HTR-8/SVneo (cell line): ENCODE results near the gene PADI2.
A peak's percentile ranks its signal among the peaks of the same experiment; 100 is the strongest.

Experiments used
- DNase-seq: peaks from one replicate; pipeline ENCODE4 v3.0.0; 2011; ENCODE audit warnings: low spot score, mixed read lengths; ENCODE audit not compliant: insufficient read length
- FAIRE-seq: peaks from 2 replicates; lab custom pipeline; 2011; peaks lifted over from hg19 to GRCh38; lab: Jason Lieb, UNC

The PADI2 gene

DNA sequence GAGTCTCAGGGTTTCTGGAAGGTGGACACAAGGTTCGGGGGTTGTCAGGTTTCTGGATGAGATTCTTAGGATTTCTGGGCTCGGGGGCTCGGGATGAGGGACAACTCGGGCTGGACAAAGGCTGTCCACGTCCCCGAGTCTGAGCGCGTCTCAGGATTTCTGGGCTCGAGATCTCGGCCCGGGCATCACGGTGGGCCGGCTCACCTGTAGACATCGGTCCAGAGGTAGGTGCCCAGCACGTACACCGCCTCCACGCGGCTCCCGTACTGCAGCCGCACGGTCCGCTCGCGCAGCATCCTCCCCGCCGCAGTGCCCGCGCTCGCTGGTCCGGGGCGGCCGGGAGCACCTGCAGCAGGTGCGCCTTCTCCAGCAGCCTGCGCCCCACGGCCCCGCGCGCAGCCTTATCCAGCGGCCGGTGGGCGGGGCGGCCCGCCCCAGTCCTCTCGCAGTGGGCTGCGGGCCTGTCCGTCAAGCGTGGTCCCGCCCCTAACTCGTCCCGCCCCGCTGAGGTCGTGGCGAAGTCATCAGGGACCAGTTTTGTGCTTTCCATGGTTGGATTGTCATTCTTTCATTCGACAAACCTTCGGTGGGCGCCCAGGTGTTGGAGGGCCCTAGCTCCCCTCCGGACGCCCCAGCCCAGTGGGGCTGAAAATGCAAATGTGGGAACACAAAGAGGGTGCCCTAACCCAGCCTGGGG is at the start of gene PADI2:
Gene PADI2, minus strand, starts transcription at position 376 of the 697 bp plus-strand sequence. Its CDS starts 80 bp downstream, at position 296.
- peak; percentile 26 for FAIRE-seq
- DNase-seq, result peak; percentile 53

DNA sequence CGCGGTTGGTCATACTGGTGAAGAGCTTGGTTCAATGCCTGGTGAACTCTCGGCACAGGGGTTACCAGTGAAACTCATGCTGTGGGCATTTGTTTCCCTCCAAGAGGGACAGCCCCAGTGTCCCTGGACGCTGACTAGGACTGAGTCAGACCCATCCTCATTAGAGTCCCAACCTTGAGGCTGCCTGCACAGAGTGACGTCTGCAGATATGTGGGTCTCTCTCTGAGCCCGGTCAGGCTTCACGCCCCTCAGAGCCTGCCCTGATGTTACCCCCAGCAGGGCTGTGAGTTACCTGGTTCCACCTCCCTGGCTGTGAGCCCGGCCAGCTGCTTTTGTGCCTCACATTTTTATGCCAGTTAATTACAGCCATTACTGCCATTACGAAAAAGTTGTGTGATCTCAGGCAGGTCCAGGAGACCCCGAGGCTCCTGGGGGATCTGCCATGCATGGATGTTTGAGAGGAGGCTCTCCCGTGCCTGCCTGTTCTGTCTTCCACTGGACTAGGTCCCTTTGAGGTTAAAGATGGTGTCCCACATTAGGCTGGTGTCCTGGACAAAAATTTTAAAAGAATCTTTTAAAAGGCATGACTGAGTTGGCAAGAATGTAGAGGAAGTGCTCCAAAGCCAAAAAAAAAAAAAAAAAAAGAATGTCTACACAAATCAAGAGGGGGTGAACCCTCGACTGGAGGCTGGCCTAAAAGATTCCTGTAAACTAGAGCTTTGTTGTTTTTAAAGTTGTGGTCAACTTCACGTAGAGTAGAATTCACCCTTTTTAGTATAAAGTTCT is 49.0 kb upstream of the PADI2 start:
- FAIRE-seq (no peak), DNase-seq (peak; percentile 64)

DNA sequence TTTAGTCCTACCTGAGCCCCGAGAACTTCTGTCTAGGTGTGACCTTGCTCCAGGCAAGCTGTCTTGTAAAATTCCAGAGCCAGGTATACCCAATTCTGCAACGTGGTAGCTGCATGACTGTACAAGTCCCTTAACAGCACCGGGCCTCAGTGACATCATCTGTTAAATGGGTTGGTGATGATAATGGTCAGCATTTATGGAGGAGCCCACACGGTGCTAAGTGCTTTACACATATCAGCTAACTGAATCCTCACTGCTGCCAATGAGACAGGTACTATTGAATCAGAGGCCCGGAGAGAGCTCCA is 48.5 kb upstream of the PADI2 start:
- DNase-seq, result no peak
- peak; percentile 80 for FAIRE-seq

DNA sequence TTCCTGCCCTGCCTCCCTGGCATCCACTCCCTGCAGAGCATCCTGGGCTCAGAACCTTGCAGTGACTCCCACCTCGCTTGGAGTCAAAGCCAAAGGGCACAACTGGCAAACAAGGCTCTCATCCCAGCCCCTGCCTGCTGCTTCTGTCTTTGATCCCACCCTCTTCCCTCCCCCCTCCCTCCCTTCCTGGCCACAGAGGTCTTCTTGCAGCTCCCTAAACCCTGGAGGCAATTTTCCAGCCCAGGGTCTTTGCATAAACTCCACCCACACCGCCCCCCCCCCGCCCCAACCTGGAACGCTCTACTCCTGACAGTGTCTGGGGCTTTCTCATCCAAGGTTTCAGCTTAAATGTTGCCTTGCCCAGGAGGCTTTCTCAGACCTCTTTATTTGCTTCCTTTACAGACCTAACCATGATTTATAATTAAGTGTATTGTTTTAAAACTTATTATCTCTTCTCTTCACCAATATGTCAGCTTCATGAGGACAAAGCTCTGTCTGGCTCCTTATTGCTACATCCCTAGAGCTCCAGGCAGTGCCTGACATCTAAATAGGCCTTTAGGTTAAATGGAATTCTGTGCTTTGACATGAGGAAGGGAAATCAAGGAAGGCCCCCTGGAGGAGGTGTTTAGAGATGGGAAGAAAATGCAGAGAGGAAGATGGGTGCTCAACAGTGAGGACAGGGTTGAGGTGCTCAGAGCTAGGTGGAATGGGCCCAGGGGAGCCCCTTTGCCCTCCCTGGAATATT is 48.0 kb upstream of the PADI2 start:
- FAIRE-seq (peak; percentile 46), DNase-seq (peak; percentile 46)

DNA sequence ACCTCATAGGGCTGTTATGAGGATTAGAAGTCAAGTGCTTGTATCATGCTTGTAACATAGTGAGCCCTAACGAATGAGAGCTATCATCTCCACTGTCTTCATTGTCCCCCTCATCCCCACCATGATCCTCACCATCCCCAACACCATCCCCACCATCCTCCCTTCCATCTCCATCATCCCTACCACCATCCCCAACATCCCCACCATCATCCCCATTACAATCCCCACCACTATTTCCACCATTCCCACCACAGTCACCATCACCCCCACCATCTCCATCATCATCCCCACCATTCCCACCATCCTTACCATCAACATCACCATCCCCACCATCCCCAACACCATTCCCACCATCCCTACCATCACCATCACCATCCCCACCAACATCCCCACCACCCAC is 46.6 kb upstream of the PADI2 start:
- DNase-seq (no peak), FAIRE-seq (peak; percentile 51)

DNA sequence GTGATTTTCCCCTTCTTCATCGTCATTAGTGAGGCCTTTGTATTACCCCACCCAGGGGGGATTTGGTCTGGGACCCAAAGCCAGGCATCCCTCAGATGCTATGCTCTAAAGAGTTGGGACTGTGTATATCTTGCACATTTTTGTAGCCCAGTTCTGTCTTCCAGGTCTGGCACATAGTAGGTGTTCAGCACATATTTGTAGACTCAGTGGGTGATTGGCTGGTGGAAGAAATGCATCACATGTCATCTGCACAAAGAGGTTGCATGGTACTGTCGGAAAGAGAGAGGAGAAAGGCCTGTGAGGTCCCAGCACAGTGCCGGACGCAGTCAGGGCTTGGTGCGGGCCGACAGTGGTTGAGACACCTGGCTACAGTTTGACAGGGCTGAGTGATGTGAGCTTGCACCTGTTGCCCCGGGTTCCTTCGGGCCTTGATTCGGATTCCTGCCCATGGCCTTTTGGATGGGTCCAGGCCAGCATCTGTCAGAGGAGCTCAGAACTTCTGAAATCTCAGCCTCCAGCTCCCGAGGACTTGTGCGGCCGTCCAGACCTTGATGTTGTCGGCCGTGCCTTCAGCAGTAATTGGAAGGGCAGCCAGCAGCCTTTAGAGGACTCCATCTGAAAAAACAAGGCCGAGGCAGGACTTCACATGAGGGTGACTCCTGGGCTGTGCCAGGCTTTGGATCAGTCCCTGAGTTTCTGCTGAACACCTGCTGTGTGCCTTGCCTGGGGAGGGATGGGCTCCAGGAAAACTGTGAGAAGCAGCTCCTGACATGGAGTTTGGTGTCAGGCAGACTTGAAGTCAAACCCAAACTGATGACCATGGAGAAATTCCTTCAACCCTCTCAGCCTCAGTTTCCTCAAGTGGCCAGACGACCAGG is 44.8 kb upstream of the PADI2 start:
- DNase-seq, result no peak
- no peak for FAIRE-seq

DNA sequence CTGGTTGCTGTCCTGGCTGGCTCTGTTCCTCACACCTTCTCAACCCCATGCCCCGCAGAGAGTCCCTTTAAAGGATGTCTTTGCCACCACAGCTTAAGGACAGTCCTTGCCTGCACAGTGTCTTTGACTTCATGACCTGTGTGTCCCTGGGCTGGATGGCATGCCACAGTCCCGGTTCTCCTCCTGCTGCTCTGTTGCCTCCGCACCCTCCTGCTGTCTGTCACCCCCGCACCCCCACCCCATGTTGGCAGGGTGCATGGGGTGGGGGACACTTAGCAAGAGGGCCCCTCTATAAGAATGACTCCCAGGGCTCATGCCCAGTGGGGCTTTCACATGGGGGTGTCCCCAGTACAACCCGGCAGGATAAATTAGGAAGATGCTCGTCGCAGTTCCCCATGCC is 44.1 kb upstream of the PADI2 start:
- FAIRE-seq, result peak; percentile 31
- no peak for DNase-seq

DNA sequence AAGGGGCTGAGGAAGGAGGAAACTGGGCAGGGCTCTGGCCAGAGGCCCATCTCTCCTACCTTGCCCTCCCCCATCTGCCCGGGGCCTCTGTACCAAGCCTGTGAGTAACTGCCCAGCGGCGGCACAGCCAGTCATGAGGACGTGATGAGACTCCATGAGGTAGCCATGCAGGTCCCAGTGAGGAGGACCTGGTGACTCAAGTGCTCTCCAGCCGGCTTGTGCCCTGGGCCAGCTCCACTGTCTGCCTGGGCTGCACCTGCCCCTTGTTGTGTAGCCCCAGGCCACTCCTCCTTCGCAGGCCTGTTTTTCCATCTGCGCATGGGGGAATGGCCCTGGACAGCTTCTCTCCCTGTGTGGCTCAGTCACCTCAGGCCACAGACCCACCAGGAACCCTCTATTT is 43.7 kb upstream of the PADI2 start:
- DNase-seq (no peak), FAIRE-seq (no peak)

DNA sequence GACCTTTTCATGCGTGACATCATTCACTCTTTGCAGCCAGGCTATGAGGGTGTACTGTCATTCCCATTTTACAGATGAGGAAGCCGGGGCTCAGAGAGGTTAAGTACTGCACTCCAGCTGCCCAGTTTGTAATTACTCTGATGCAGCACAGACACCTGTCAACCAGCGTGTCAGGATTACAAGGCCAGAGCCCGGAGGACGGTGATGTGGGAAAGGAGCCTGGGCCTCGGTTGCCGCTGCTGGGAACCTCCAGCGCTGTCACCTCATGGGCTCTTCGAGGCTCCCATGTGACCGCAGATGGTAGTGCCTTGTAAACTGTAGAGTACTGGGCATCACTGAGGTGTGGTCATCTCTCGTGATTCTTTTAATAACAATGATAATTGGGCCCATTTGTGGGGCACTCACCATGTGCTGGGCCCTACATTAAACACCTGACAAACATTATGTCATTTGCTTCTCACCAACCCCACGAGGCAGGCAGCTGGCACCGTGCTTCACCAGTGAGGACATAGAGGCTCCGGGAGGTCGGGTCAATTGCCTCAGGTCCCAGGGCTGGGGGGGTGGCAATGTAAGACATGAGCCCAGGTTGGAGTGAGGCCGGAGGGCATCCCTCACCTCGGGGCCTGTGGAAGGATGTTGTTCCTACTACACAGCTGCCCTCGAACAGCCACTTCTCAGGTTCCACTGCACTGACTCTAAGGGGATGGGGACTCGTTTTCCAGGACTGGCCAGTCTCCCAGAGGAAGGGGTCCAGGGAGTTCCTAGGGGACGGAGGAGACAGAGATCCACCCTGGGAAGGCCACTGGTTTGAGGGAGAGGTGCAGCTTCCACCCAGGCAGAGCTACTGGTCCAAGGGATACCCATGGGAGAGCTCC is 42.9 kb upstream of the PADI2 start:
- no peak for FAIRE-seq

DNA sequence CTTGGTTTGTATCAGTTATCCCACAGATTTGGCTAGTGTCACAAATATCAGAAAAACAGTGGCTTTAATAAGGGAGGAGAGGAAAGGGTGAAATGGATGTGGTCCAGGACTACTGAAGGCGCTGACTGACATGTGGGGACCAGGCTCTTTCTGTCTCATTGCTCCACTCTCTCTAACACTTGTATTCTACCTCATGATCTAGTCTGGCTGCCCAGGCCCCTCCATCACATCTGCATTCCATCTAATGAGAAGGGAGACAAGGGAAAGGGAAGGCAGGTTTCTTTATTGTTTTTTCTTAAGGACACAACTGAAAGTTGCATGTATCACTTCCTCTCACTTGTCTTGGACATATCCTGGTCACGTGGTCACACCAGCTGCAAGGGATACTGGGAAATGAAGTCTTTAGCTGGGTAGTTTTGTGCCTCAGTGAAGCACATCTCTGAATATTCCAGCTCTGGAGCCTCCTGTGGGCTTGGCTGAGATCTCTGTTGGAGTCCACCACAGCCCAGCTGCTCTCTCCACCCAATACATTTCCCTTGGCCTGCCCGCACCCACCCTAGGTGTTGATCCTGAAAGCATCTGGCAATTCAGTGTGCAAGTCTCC is 42.0 kb upstream of the PADI2 start:
- FAIRE-seq, result no peak
- no peak for DNase-seq

More for the DNA sequence above, 42.9 kb upstream of the PADI2 start:
- DNase-seq, result no peak

DNA sequence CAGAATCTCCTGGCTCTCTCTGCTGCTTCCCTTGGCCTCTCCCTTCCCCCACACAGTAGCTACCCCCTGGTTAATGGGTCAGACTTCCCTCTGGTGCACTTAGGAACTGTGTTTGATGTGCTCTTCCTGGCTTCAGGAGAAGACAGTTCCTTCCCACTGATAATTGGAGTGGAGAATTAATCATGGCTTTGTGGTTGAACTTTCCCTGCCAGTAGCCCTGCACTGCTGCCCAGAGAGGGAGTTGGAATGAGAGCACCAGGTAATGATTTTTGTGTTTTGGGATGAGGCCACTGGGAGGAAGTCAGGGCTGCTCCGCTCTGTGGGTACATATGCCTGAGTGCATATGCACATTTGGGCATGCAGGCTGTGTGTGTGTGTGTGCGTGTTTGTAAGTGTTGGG is 39.7 kb upstream of the PADI2 start:
- DNase-seq (no peak), FAIRE-seq (no peak)

DNA sequence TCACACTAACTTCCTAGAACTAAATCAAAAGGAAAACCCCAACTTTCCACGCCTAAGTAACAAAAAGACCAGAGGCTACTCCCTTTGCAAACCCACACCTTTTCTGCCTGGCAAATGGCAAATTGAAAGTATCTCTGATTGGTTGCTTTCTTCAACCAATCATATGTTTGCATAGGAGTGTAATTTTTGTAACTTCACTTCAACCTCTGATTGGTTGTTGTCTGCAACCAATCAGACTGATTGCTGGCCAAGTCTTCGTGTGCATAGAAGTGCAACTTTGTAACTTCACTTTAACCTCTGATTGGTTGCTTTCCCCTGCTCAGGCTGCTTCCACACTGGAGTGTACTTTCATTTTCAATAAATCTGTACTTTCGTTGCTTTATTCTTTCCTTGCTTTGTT is 36.9 kb upstream of the PADI2 start:
- no peak for DNase-seq
- FAIRE-seq, result no peak

DNA sequence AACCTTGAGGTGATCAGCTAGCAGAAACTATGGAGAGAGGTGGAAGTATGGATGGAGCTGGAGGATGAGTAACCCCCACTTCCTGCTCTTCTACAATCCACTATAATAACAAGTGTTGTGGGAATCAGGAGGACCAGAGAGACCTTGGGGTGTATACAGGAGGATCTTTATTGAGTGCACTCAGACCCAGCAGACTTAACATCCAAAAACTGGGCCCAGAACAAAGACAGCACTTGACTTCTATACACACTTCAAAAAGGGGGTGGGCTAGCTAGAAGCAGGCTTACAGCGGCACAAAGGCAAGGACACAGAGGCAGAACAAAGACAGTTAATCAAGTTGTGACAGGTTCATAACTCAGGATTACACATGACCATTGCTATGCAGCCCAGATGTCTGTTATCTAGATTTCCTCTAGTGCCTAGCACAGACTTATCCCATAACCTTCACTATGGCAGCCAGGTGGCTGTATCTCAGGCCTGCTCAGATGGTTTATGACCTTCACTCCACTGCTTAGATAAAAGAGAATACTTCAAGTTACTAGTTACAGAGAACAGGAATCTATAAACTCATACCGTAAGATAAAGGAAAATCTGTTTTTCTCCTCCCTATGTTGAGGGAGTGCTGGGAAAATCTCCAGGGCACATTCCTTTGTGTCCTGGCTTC is 36.1 kb upstream of the PADI2 start:
- FAIRE-seq (no peak), DNase-seq (no peak)

DNA sequence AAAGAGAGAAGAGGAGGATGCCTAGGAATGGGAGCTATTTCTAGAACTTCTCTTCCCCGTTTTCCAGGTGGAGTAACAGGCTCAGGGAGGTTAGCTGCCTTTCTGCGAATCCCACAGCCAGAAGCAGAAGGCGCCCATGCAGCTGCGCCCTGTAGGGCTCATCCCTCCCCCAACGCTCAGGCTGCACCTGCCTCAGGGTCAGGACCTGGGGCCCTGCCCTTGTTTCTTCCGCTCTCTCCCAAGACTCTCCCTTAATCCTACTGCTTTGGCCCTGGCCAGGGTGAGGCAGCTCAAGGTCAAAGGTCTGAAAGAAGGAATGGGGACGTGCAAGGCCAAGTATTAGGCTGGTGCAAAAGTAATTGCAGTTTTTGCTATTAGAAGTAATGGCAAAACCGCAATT is 30.5 kb upstream of the PADI2 start:
- FAIRE-seq (no peak), DNase-seq (no peak)

DNA sequence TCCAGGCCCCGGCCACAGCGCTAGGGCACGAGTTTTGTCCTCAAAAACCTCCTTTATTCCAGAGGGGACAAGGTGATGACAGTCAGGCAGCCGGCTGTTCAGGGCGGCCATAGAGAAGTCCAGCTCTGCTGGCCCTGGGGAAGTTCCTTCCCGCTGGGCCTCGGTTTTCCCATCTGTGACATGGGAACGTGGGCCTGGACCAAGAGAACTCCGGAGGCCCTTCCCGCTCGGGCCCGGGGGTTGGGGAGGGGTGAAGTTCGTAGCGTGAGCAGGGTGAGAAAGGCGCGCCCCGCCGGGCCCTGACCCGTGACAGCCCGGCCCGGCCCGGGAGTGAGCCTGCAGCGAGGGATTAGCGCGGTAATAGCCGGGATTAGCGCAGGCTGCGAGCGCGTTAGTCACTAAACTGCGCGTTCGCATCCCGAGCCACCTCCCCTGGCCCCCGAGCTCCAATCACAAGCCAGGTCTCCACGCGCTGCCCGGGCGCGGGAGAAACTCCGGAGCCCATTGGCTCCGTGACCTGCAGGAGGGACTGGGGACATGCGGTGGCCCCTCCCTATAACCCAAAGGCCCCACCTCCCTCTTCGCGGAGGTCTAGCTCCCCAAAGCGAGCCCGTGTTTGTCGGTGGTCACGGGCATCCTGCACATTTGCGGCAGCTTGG is 29.8 kb upstream of the PADI2 start:
- no peak for FAIRE-seq
- no peak for DNase-seq

DNA sequence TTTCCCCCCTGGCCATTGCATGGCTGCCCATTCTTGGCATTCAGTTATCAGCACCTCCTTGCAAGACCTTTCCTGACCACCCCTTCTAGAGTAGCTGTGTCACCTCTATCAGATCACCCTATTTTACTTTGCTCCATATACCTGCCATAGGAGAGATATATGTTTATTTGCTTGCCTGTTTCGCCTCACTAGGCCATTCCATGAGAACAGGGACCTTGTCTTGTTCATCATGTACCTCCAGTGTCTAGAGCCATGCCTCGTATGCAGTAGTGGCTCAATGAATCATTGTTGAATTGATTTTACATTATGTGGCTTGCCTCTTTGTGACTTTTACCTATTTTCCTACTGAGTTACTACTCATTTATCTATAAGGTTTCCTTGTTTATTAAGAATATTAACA is 26.4 kb upstream of the PADI2 start:
- FAIRE-seq, result no peak
- DNase-seq, result no peak

DNA sequence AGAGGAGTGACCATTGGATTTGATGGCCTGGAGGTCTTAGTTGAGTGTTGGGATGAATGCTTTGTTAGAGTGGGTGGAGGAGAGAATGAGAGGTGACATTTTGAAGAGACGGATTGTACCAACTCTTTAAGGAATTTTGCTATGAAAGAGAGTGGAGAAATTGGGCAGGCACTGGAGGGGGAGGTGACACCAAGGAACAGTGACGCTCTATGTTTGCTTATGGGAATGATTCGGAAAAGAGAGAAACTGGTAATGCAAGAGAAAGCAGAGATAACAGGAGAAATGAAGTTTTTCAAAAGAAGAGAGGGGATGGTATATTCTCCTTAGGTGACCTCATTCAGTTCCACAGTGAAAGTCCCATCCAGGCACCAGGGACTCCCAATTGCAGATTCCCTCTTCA is 24.5 kb upstream of the PADI2 start:
- DNase-seq (no peak), FAIRE-seq (no peak)
